Neural cell (in vitro differentiated cells): ENCODE measurements around the gene VIT. TPM values are rescaled to one million over a fixed set of nuclear protein-coding genes. Genes with fewer than 3 reads are reported as not detected.

Source experiments
- H2AFZ ChIP-seq: fragments of 200-600, 300-800 bp; sonication (generic), shearing (Covaris generic); 2 replicates; pipeline ENCODE4 v1.6.0; 2014; ENCODE audit warnings: low read depth, mild to moderate bottlenecking, antibody characterized with exemption, low read length, moderate library complexity
- H3F3A ChIP-seq: fragments of 200-600 bp; shearing (Covaris generic); 2 replicates; pipeline ENCODE4 v1.6.1; 2016; ENCODE audit warnings: mild to moderate bottlenecking, moderate library complexity, mixed read lengths, antibody characterized with exemption, low read length; ENCODE audit not compliant: insufficient read depth, poor library complexity, severe bottlenecking
- H3K27ac ChIP-seq: fragments of 200-600, 300-800 bp; sonication (generic), shearing (Covaris generic); 2 replicates; pipeline ENCODE4 v1.5.1; 2014; ENCODE audit warnings: mild to moderate bottlenecking, low read length, moderate library complexity
- H3K27me3 ChIP-seq: fragments of 300-800, 200-600 bp; sonication (generic), shearing (Covaris generic); 2 replicates; pipeline ENCODE4 v1.6.0; 2014; ENCODE audit warnings: mild to moderate bottlenecking, low read depth, low read length, moderate library complexity; ENCODE audit not compliant: insufficient read depth
- H3K36me3 ChIP-seq: fragments of 300-800, 200-600 bp; sonication (generic), shearing (Covaris generic); 2 replicates; pipeline ENCODE4 v1.5.1; 2014; ENCODE audit warnings: mild to moderate bottlenecking, antibody characterized with exemption, low read length, moderate library complexity; ENCODE audit not compliant: insufficient read depth
- H3K4me2 ChIP-seq: fragments of 300-800, 200-600 bp; sonication (generic), shearing (Covaris generic); 2 replicates; pipeline ENCODE4 v1.6.0; 2014; ENCODE audit warnings: mild to moderate bottlenecking, low read length
- H3K4me3 ChIP-seq: fragments of 300-800, 200-600 bp; sonication (generic), shearing (Covaris generic); 2 replicates; pipeline ENCODE4 v1.5.1; 2014; ENCODE audit warnings: mild to moderate bottlenecking, low read length, moderate library complexity
- H3K79me2 ChIP-seq: fragments of 200-600 bp; shearing (Covaris generic); replicated peaks from 2 replicates; pipeline ENCODE4 v1.6.0; 2014; ENCODE audit warnings: mild to moderate bottlenecking, low read length, moderate library complexity; ENCODE audit not compliant: insufficient read depth
- H3K9ac ChIP-seq: fragments of 300-800, 200-600 bp; sonication (generic), shearing (Covaris generic); 2 replicates; pipeline ENCODE4 v1.6.1; 2016; ENCODE audit warnings: mild to moderate bottlenecking, low read length, mixed read lengths
- H3K9me2 ChIP-seq: fragments of 200-600 bp; shearing (Covaris generic); 2 replicates; pipeline ENCODE4 v1.6.1; 2016; ENCODE audit warnings: mild to moderate bottlenecking, low read length, mixed read lengths; ENCODE audit not compliant: insufficient read depth
- H3K9me3 ChIP-seq: fragments of 200-600, 300-800 bp; sonication (generic), shearing (Covaris generic); 2 replicates; pipeline ENCODE4 v1.6.1; 2016; ENCODE audit warnings: mild to moderate bottlenecking, mixed run types, low read length, moderate library complexity, mixed read lengths
- H4K20me1 ChIP-seq: fragments of 200-600 bp; shearing (Covaris generic); 2 replicates; pipeline ENCODE4 v1.6.1; 2016; ENCODE audit warnings: mild to moderate bottlenecking, mixed run types; ENCODE audit not compliant: insufficient read depth
- CTCF ChIP-seq: fragments of 450-650 bp; IDR thresholded peaks from 2 replicates; pipeline ENCODE4 v1.5.1; 2014; ENCODE audit warnings: antibody characterized with exemption, mild to moderate bottlenecking, moderate library complexity; ENCODE audit not compliant: poor library complexity, severe bottlenecking
- EP300 ChIP-seq: fragments of 450-650 bp; conservative IDR thresholded peaks from 2 replicates; pipeline ENCODE4 v1.6.1; 2014; ENCODE audit warnings: antibody characterized with exemption, mild to moderate bottlenecking, moderate library complexity; ENCODE audit not compliant: poor library complexity, severe bottlenecking
- EZH2 ChIP-seq: fragments of 200-600, 300-800 bp; shearing (Covaris generic), sonication (generic); IDR thresholded peaks from 2 replicates; pipeline ENCODE4 v1.6.1; 2014; ENCODE audit warnings: antibody characterized with exemption, low read length, borderline replicate concordance, mild to moderate bottlenecking; ENCODE audit not compliant: insufficient read depth, poor library complexity, severe bottlenecking
- MXI1 ChIP-seq: fragments of 450-650 bp; conservative IDR thresholded peaks from 2 replicates; pipeline ENCODE4 v1.6.1; 2014; ENCODE audit warnings: antibody characterized with exemption, mild to moderate bottlenecking; ENCODE audit not compliant: poor library complexity, severe bottlenecking
- POLR2AphosphoS5 ChIP-seq: IDR thresholded peaks from 2 replicates; pipeline ENCODE4 v1.6.1; 2012
- RAD21 ChIP-seq: fragments of 450-650 bp; conservative IDR thresholded peaks from 2 replicates; pipeline ENCODE4 v1.6.1; 2014; ENCODE audit warnings: antibody characterized with exemption, mild to moderate bottlenecking, moderate library complexity
- REST ChIP-seq: IDR thresholded peaks from 2 replicates; pipeline ENCODE4 v1.6.1; 2012; ENCODE audit warnings: borderline replicate concordance
- SMC3 ChIP-seq: fragments of 450-650 bp; conservative IDR thresholded peaks from 2 replicates; pipeline ENCODE4 v1.6.1; 2014; ENCODE audit warnings: antibody characterized with exemption, mild to moderate bottlenecking, moderate library complexity; ENCODE audit not compliant: poor library complexity
- TAF1 ChIP-seq: IDR thresholded peaks from 2 replicates; pipeline ENCODE4 v1.6.1; 2012; ENCODE audit warnings: low read depth
- polyA plus RNA-seq: library from polyadenylated mRNA; depleted of rRNA; stranded (reverse); fragments of >200 nt; gene quantifications from 2 replicates; pipeline ENCODE4 v1.2.3, GENCODE V29; 2014

VIT gene
- polyA plus RNA-seq, 1 donor from 2014 or later: not detected

- H3K79me2 ChIP-seq: no peaks in the 10 kb centered on the region
- no peak overlapping the region for H2AFZ ChIP-seq
- no peak overlapping the region for H3K4me2 ChIP-seq
- no peaks in the 10 kb centered on the region for H4K20me1 ChIP-seq
- H3K4me3 ChIP-seq: no peak overlapping the region
- TF ChIP-seq TAF1 (no peak), RAD21 (no peak), POLR2AphosphoS5 (no peak), CTCF (no peak), SMC3 (no peak), EP300 (no peak), REST (no peak), MXI1 (no peak), EZH2 (no peak)
- no peaks in the 10 kb centered on the region for H3K36me3 ChIP-seq
- no peak overlapping the region for H3K27ac ChIP-seq
- no peaks in the 10 kb centered on the region for H3K9me2 ChIP-seq
- no peaks in the 10 kb centered on the region for H3K9me3 ChIP-seq
- H3K9ac ChIP-seq: no peak overlapping the region
- no peaks in the 10 kb centered on the region for H3F3A ChIP-seq
- no peaks in the 10 kb centered on the region for H3K27me3 ChIP-seq
These were observed 110.8 kb downstream of the VIT start for GRCh38 chr2:36807223-36807886.

- no peaks in the 10 kb centered on the region for H4K20me1 ChIP-seq
- no peak overlapping the region for H3K4me3 ChIP-seq
- no peaks in the 10 kb centered on the region for H3K79me2 ChIP-seq
- no peaks in the 10 kb centered on the region for H3K9me2 ChIP-seq
- H3K9ac ChIP-seq: no peak overlapping the region
- no peak for TF ChIP-seq POLR2AphosphoS5
- TF ChIP-seq TAF1: no peak
- TF ChIP-seq SMC3: no peak
- TF ChIP-seq MXI1: no peak
- no peak overlapping the region for H3K27ac ChIP-seq
- H3K4me2 ChIP-seq: no peak overlapping the region
- H3K9me3 ChIP-seq: no peaks in the 10 kb centered on the region
- H3K27me3 ChIP-seq: no peaks in the 10 kb centered on the region
- no peak overlapping the region for H2AFZ ChIP-seq
- H3F3A ChIP-seq: no peaks in the 10 kb centered on the region
- H3K36me3 ChIP-seq: no peaks in the 10 kb centered on the region
These were observed 112.0 kb downstream of the VIT start for GRCh38 chr2:36808386-36809068.
